Measurements from ENCODE around the gene C1QTNF4. TPM values are rescaled to one million over a fixed set of nuclear protein-coding genes. Genes with fewer than 3 reads are reported as not detected.

The C1QTNF4 gene
- total RNA-seq, 4 donors from 2014 or later, result 0.62 to 0.71 (median 0.71) TPM; not detected in 1

- peaks cover 0 to 62% of the 10 kb centered on the region in 2 donors for H3K36me3 ChIP-seq
- no peak overlapping the region for H3K4me3 ChIP-seq
- ATAC-seq, result no peak
- H3K27ac ChIP-seq, result peak overlapping the region in 3 of 4 donors; percentile 48 to 60 (median 59)
- in situ Hi-C loops (cut with MboI; ENCODE audit: low sequenced_read_pairs in 4 of 4), result no loop called here
- TF ChIP-seq POLR2A (IDR thresholded peaks at IDR 0.05), result no peak
- TF ChIP-seq CTCF (IDR thresholded peaks at IDR 0.05 in 4 of 5, conservative IDR thresholded peaks at IDR 0.05 in 1 of 5), result no peak
- no peak for DNase-seq
- peaks cover 35 to 43% of the 10 kb centered on the region in 2 donors for H3K4me1 ChIP-seq
- H3K27me3 ChIP-seq, result no peaks in the 10 kb centered on the region
- intact Hi-C loops (cut with DNase I; ENCODE audit: low total_unique reads), result loop anchor here (10.0 kb wide), 1 partner anchor 192 kb away; the partner anchor contains the start of gene FNBP4
- no peaks in the 10 kb centered on the region for H3K9me3 ChIP-seq
Observed at GRCh38 chr11:47572715-47573255, 21.4 kb downstream of the C1QTNF4 start.

GRCh38 chr11:47571895-47572294 lies 22.3 kb downstream of the C1QTNF4 start:
- intact Hi-C loops (cut with DNase I; ENCODE audit: low total_unique reads), result loop anchor here (10.0 kb wide), 1 partner anchor 193 kb away; the partner anchor contains the start of gene FNBP4
- Histone ChIP-seq H3K4me3 (no peak overlapping the region), H3K36me3 (peaks cover 0 to 54% of the 10 kb centered on the region in 2 donors), H3K27me3 (no peaks in the 10 kb centered on the region), H3K27ac (peak overlapping the region in 3 of 4 donors; percentile 48 to 60 (median 59)), H3K4me1 (peaks cover 29 to 34% of the 10 kb centered on the region in 2 donors), H3K9me3 (no peaks in the 10 kb centered on the region)
- DNase-seq, result no peak
- no peak for TF ChIP-seq POLR2A (IDR thresholded peaks at IDR 0.05)
- in situ Hi-C loops (cut with MboI; ENCODE audit: low sequenced_read_pairs in 4 of 4), result no loop called here
- ATAC-seq, result no peak

GRCh38 chr11:47571357-47571729 lies 22.9 kb downstream of the C1QTNF4 start:
- Histone ChIP-seq H3K4me3 (no peak overlapping the region), H3K4me1 (peaks cover 30 to 35% of the 10 kb centered on the region in 2 donors), H3K36me3 (peaks cover 0 to 48% of the 10 kb centered on the region in 2 donors), H3K9me3 (no peaks in the 10 kb centered on the region), H3K27me3 (no peaks in the 10 kb centered on the region), H3K27ac (peak overlapping the region; percentile 7 to 60 (median 46))
- ATAC-seq (peak in 1 of 2 donors; percentile 24), DNase-seq (no peak)
- in situ Hi-C loops (cut with MboI; ENCODE audit: low sequenced_read_pairs in 4 of 4) (no loop called here), intact Hi-C loops (cut with DNase I; ENCODE audit: low total_unique reads) (loop anchor here (10.0 kb wide), 1 partner anchor 193 kb away; the partner anchor contains the start of gene FNBP4)
- TF ChIP-seq CTCF (IDR thresholded peaks at IDR 0.05 in 4 of 5, conservative IDR thresholded peaks at IDR 0.05 in 1 of 5) (no peak), POLR2A (IDR thresholded peaks at IDR 0.05) (no peak)

- Histone ChIP-seq H3K4me1 (peaks cover 36 to 38% of the 10 kb centered on the region in 2 donors), H3K4me3 (no peak overlapping the region), H3K36me3 (peaks cover 0 to 46% of the 10 kb centered on the region in 2 donors), H3K27ac (peak overlapping the region; percentile 7 to 60 (median 46)), H3K9me3 (no peaks in the 10 kb centered on the region), H3K27me3 (no peaks in the 10 kb centered on the region)
- TF ChIP-seq CTCF (IDR thresholded peaks at IDR 0.05 in 4 of 5, conservative IDR thresholded peaks at IDR 0.05 in 1 of 5) (no peak), POLR2A (IDR thresholded peaks at IDR 0.05) (no peak)
- in situ Hi-C loops (cut with MboI; ENCODE audit: low sequenced_read_pairs in 4 of 4) (no loop called here), intact Hi-C loops (cut with DNase I; ENCODE audit: low total_unique reads) (loop anchor here (10.0 kb wide), 1 partner anchor 194 kb away; the partner anchor contains the start of gene FNBP4)
- ATAC-seq, result peak; percentile 34 to 74
- no peak for DNase-seq
Observed at GRCh38 chr11:47570651-47571356, 23.4 kb downstream of the C1QTNF4 start.

DNA sequence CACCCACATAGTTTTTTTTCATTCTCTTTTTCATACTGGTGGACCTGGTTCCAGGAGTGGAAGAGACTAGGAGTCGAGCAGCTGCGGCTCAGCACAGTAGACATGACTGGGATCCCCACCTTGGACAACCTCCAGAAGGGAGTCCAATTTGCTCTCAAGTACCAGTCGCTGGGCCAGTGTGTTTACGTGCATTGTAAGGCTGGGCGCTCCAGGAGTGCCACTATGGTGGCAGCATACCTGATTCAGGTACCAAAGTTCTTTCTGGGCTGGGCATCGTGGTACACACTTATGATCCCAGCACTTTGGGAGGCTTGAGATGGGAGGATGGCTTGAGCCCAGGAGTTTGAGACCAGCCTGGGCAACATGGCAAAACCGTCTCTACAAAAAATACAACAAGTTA lies 24.6 kb downstream of the C1QTNF4 start:
- intact Hi-C loops (cut with DNase I; ENCODE audit: low total_unique reads) (loop anchor here (10.0 kb wide), 1 partner anchor 195 kb away; the partner anchor contains the start of gene FNBP4), in situ Hi-C loops (cut with MboI; ENCODE audit: low sequenced_read_pairs in 4 of 4) (no loop called here)
- Histone ChIP-seq H3K9me3 (no peaks in the 10 kb centered on the region), H3K27ac (peak overlapping the region in 2 of 4 donors; percentile 32 to 42), H3K36me3 (peaks cover 0 to 38% of the 10 kb centered on the region in 2 donors), H3K4me3 (no peak overlapping the region), H3K4me1 (peaks cover 42 to 43% of the 10 kb centered on the region in 2 donors), H3K27me3 (no peaks in the 10 kb centered on the region)
- no peak for TF ChIP-seq POLR2A (IDR thresholded peaks at IDR 0.05)
- TF ChIP-seq CTCF (IDR thresholded peaks at IDR 0.05 in 4 of 5, conservative IDR thresholded peaks at IDR 0.05 in 1 of 5), result no peak
- ATAC-seq (no peak), DNase-seq (no peak)
